Stimulated activated CD4-positive, alpha-beta T cell treated with anti-CD3 and anti-CD28 coated beads, Interleukin-1b, Interleukin-23, amount 100 ng/mL, for 48 hours (primary cell): Measurements from ENCODE around the gene GPR107.

ENCODE experiments used
- DNase-seq: peaks from one replicate; pipeline ENCODE4 v3.0.0-alpha.2; 2020

GPR107 gene

GRCh38 chr9:130188860-130189481 is 135.3 kb downstream of the GPR107 start:
- no peak for DNase-seq
